ENCODE results near the gene SH3D21. TPM values are rescaled to one million over a fixed set of nuclear protein-coding genes. Genes with fewer than 3 reads are reported as not detected.
A peak's percentile ranks its signal among the peaks of the same experiment; 100 is the strongest.

Gene SH3D21
- total RNA-seq (2014; rRNA removed; shearing (Covaris generic)), result 0.11 and 0.98 TPM in 2 replicates
- 0.39 and 0.87 TPM in 2 replicates for polyA plus RNA-seq (2015; cell fraction: cytosol; rRNA removed)
- 11.5 and 18.9 TPM in 2 replicates for polyA plus RNA-seq (2015; cell fraction: nucleus; rRNA removed)

DNA sequence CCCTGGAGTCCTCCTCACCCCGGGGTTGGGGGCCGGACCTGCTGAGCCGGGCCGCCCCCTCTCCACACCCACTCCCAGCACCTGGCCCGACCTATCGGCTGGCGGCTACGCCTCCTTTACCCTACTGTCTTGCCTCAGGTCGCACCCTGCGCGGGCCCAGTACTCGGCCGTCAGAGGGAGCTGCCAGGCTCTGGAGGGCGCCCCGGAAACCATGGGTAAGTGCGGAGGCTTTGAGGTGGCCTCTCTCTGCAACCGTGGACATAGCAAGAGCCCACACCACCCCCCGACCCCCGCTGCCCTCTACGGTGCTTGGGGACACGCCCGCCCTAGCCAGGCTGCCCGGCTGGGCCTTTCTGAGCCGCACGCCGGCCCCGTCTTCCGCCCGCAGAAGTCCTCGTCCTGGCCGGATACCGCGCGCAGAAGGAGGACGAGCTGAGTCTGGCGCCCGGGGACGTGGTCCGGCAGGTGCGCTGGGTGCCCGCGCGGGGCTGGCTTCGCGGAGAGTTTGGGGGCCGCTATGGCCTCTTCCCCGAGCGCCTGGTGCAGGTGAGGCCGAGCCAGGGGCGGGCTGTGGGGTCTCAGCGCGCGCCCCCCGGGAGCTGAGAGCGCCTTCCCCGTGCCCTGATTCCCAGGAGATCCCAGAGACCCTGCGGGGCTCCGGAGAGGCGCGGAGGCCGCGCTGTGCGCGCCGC is at the start of gene SH3D21:
SH3D21 (plus strand) TSS at position 159 of the 692 bp plus-strand sequence; CDS start at position 212, 53 bp downstream.
- DNase-seq (ENCODE audit: low read depth, low spot score), result no peak
- in situ Hi-C loops (cut with HindIII; ENCODE audit: low pct_unique_long_range_greater_than_20kb, low sequenced_read_pairs), result no loop called here

DNA sequence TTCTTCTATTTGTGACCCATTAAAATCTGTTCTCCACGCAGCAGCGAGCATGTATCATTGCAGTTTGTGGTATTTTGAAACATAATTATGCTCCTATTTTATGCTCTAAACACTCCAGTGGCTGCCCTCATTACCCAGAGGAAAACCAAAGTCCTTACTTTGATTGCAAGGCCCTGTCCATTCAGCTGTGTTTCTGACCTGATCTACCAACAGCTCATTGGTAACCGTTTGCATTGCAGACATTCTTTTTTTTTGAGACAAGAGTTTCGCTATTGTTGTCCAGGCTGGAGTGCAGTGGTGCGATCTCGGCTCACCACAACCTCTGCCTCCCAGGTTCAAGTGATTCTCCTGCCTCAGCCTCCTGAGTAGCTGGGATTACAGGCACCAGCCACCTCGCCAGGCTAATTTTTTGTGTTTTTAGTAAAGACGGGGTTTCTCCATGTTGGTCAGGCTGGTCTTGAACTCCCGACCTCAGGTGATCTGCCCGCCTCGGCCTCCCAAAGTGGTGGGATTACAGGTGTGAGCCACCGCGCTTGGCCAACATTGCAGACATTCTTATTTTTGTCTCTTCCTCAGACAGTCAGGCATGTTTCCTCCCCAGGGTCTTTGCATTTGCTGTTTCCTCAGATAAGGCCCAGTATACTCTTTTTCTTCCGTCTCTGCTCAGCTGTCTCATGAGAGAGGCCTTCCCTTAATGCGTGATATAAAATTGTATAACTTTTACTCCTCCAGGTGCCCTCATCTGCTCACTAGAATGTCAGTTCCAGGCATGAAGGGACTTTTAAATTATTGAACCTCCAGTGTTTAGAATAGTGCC is 49.4 kb upstream of the SH3D21 start:
- in situ Hi-C loops (cut with HindIII; ENCODE audit: low pct_unique_long_range_greater_than_20kb, low sequenced_read_pairs), result no loop called here
- DNase-seq (ENCODE audit: low read depth, low spot score), result no peak

DNA sequence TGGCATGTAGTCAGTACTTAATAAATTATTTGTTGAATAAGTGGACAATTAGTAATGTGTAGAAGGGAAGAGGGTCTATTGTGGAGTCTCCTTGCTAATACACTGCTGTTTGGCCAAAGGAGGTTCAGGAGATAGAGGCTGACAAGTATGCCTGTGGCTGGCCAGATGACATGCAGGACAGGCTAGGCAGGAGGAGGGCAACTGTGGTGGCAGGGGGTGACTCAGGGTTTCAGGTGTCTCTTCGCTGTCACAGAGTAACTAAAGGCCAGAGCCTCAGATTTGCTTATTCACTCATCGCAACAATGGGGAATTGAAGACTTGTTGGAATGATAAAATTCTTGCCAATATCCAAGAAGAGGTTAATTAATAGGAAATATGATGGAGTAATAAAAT is 48.8 kb upstream of the SH3D21 start:
- in situ Hi-C loops (cut with HindIII; ENCODE audit: low pct_unique_long_range_greater_than_20kb, low sequenced_read_pairs), result no loop called here
- no peak for DNase-seq (ENCODE audit: low read depth, low spot score)

DNA sequence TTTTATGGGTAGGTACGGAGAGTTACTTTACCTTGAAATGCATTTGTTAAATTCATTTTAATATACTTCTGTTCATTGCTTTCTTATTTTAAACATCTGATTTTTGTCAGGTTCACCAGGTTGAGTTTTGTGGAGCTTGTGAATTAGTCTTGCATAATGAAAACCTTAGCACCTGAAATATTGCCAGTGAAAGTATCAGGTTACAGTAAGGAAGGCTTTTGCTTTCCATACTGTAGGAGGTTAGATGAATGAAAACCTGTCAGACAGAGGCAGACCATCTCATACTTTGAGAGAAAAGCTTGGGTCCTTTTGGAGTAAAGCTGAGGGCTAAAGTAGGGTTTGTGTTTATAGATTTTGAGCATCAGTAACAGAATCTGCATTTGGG is 47.2 kb upstream of the SH3D21 start:
- in situ Hi-C loops (cut with HindIII; ENCODE audit: low pct_unique_long_range_greater_than_20kb, low sequenced_read_pairs), result no loop called here
- DNase-seq (ENCODE audit: low read depth, low spot score), result no peak

DNA sequence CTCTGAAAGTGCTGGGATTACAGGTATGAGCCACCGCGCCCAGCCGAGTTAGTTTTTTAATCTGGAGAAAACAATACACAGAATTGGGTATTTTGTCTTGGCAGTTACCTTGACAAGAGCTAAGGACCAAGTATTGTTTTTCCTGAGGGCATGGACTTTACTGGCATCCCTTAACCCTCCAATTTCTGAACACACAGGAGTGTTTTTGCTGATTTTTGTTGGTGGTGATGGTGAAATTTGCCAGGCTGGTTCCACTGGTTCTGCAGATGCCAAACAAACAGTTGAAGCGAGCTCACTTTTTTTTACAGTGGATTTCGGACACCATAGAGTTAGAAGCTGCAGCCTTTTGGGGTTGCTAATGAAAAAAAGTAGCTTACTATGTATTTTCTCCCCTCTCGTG is 37.2 kb upstream of the SH3D21 start:
- in situ Hi-C loops (cut with HindIII; ENCODE audit: low pct_unique_long_range_greater_than_20kb, low sequenced_read_pairs), result no loop called here
- no peak for DNase-seq (ENCODE audit: low read depth, low spot score)

DNA sequence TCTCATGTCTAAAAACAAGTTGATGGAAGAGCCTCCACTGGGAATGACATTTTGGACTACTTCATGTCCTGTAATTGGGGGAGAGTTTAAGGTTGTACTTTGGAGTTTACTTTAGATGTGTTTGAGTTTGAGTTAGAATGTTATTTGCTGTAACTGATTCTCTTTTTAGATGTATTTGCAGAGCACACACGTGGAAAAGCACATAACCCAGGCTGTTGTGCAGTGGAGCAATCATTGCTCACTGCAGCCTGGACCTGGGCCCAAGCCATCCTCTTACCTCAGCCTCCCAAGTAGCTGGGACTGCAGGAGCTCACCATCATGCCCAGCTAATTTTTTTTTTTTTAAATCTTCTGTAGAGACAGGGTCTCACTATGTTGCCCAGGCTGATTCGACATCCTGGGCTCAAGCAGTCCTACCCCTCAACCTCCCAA is 36.7 kb upstream of the SH3D21 start:
- DNase-seq (ENCODE audit: low read depth, low spot score), result no peak
- in situ Hi-C loops (cut with HindIII; ENCODE audit: low pct_unique_long_range_greater_than_20kb, low sequenced_read_pairs), result no loop called here

DNA sequence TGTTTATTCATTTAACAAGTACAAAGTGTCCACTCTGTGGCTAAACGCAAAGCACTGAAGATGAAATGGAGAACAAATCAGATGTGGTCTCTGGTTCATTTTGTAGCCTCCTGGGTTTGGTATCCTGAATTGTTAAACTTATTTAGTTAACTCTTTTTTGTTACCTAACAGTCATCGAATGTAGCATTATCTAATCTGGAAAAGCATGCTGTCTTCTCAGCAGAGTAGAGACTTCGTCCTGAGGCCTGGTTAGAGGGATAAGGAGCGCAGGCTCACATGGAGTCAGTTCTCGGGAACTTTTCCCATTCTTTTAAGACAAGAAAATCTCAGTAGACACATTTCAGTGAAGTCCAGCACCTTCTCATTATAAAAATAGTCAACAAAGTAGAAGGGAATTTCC is 33.1 kb upstream of the SH3D21 start:
- in situ Hi-C loops (cut with HindIII; ENCODE audit: low pct_unique_long_range_greater_than_20kb, low sequenced_read_pairs), result no loop called here
- no peak for DNase-seq (ENCODE audit: low read depth, low spot score)

DNA sequence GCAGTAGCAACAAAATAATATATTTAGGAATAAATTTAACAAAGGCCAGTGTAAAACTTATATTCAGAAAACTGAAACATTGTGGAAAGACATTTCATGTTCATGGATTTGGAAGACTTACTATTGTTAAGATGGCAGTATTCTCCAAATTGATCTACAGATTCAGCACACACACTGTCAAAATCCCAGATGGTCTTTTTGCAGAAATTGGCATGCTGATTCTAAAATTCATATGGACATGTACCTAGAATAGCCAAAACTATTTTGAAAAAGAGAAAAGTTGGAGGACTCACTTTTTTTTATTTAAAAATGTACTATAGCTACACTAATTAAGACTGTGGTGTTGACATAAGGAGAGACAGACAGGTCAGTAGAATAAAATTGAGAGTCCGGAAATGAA is 32.0 kb upstream of the SH3D21 start:
- DNase-seq (ENCODE audit: low read depth, low spot score), result no peak
- in situ Hi-C loops (cut with HindIII; ENCODE audit: low pct_unique_long_range_greater_than_20kb, low sequenced_read_pairs), result no loop called here

DNA sequence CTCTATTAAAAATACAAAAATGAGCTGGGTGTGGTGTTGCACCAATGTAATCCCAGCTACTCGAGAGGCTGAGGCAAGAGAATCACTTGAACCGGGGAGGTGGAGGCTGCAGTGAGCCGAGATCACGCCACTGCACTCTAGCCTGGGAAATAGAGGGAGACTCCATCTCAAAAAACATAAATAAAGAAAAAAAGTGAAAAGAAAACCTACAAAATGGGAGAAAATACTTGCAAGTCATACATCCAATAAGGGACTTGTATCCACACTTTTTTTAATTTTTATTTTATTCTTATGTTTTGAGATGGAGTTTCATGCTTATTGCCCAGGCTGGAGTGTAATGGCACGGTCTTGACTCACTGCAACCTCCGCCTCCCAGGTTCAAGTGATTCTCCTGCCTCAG is 29.5 kb upstream of the SH3D21 start:
- DNase-seq (ENCODE audit: low read depth, low spot score), result no peak
- in situ Hi-C loops (cut with HindIII; ENCODE audit: low pct_unique_long_range_greater_than_20kb, low sequenced_read_pairs), result no loop called here

DNA sequence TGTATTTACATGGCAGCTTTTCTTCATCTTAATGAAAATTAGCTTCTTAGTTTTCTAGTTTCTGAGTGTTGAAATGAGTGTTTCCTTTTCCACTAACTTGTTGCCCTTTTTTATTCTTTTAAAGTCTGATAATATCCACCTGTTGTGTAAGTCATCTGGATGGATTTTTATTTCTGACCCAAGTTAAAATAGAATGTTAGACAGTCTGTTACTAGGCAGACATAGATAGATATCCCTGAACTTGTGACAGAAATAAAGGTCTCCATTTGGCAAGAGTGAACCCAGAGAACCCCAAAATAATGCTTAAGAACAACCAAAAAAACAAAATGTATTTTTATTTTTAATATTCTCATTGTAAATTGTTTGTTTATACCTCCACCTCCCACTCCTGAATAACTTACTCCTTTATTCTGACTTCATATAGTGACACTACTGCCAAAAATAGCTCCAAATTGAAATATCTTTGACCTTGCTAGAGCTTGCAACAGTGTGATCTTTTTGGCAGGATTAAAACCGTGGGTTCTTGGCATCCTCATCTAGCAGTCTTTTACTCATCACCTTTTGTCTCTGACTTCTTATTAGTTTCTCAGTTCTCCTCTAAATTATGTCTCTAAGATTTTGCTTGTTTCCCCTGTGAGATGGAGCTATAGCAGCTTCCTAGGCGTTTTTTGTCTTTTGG is 26.9 kb upstream of the SH3D21 start:
- no peak for DNase-seq (ENCODE audit: low read depth, low spot score)
- in situ Hi-C loops (cut with HindIII; ENCODE audit: low pct_unique_long_range_greater_than_20kb, low sequenced_read_pairs), result no loop called here

DNA sequence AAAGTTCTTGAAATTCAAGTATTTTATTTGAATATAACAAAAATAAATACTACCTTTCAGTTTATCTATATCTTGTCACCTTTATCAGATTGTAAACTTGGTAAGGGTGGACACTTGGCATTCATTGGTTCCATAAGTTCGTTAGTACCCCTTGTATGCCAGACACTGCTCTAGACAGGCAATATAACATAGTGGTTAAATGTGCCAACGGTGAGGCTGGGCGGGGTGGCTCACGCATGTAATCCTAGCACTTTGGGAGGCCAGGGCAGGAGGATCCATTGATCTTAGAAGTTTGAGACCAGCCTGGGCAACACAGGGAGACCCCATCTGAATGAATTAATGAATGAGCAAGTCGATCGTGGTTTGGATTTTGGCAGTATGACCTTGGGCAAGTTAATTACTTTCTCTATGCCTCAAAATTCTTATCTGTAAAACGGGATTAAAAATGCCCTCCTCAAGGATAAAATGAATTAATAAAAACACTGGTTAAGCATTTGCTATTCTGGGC is 26.3 kb upstream of the SH3D21 start:
- no peak for DNase-seq (ENCODE audit: low read depth, low spot score)
- in situ Hi-C loops (cut with HindIII; ENCODE audit: low pct_unique_long_range_greater_than_20kb, low sequenced_read_pairs), result no loop called here

DNA sequence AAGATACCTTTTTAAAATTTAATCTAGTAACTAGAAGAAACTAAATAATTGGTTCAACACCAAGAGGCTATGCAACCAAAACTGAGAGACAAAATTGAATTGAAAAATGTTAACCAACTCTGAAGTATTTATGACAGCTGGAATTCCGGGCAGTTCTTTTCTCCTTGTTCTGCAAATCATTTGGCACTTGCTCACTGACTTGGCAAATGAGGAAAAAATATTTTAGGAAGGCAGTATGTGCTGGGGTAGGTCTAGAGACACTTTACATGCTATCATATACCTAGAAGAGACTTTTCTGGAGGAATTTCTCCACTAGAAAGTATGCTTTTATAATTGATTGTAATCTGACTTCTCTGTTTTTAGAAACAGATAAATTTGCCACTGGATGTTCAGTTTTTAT is 22.1 kb upstream of the SH3D21 start:
- no peak for DNase-seq (ENCODE audit: low read depth, low spot score)
- in situ Hi-C loops (cut with HindIII; ENCODE audit: low pct_unique_long_range_greater_than_20kb, low sequenced_read_pairs), result no loop called here

DNA sequence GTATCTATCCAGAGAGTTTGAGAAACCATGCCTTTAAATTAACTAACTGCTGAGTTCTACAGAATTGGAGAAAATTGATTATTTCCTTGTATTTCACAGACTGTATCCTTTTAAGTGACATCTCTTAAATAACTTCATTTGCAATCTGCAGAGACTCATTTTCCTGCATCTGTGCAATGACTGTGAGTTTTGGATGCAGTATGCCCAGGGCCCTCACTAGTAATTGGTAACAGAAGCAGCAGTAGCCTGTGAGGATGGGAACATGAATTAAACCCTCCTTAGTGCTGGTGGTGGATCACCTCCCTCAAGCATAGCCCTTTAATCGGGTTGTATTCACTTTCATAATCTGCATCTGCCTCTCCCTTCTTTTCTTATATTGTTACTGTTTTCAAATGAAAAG is 21.7 kb upstream of the SH3D21 start:
- in situ Hi-C loops (cut with HindIII; ENCODE audit: low pct_unique_long_range_greater_than_20kb, low sequenced_read_pairs), result no loop called here
- DNase-seq (ENCODE audit: low read depth, low spot score), result no peak

DNA sequence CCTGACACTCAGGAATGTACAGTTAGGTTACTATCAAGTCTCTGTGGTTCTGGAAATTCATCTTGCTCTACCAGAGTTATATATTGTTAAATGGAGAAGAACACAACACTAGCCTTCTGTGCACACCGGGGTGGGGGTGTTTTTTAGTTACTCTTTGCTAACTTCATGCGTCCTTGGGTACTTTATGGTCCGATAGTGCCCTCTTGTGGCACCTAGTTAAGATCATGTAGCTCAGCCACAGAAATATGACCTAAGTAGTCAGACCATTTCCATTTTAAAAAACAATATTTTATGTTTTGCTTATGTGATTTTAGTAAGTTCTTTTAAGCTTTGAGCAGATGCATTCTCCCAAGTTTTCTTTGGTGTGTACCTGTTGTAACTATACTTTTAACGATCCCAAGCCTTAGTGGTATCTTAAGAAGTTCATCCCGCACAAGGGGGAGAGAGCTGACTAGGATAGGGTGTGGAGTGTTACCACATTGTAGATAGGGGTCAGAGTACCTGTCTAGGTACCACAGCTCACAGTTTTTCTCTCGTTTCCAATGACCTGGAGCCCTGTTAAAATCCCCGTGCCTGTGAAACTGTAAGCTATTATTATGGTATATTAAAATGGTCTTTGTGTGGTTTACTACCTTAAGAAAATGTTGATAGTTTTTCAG is 20.6 kb upstream of the SH3D21 start:
- in situ Hi-C loops (cut with HindIII; ENCODE audit: low pct_unique_long_range_greater_than_20kb, low sequenced_read_pairs), result no loop called here
- peak; percentile 86 for DNase-seq (ENCODE audit: low read depth, low spot score)

DNA sequence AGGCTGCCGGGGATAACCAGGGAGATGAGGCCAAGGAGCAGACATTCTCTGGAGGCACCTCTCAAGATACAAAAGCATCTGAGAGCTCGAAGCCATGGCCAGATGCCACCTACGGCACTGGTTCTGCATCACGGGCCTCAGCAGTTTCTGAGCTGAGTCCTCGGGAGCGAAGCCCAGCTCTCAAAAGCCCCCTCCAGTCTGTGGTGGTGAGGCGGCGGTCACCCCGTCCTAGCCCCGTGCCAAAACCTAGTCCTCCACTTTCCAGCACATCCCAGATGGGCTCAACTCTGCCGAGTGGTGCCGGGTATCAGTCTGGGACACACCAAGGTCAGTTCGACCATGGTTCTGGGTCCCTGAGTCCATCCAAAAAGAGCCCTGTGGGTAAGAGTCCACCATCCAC is 19.4 kb upstream of the SH3D21 start:
- in situ Hi-C loops (cut with HindIII; ENCODE audit: low pct_unique_long_range_greater_than_20kb, low sequenced_read_pairs), result no loop called here
- DNase-seq (ENCODE audit: low read depth, low spot score), result no peak

DNA sequence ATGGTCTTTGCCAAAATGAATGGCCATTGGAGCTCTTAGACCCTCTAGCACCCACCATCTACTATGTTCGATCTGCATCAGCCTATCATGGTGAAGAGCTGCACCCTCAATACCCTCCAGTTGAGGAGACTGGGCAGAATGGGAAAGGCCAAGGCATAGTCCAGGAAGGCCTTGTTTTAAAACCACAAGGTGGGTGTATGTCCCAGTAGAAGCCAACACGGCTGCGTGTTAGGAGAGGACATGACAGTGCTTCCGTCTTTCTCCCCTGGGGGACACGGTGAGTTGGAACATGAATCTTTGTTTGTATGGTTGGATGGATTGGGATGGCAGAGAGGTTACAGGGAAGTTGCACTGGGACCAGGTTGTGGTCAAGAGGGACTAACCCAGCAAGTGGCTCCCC is 18.6 kb upstream of the SH3D21 start:
- DNase-seq (ENCODE audit: low read depth, low spot score), result no peak
- in situ Hi-C loops (cut with HindIII; ENCODE audit: low pct_unique_long_range_greater_than_20kb, low sequenced_read_pairs), result no loop called here

DNA sequence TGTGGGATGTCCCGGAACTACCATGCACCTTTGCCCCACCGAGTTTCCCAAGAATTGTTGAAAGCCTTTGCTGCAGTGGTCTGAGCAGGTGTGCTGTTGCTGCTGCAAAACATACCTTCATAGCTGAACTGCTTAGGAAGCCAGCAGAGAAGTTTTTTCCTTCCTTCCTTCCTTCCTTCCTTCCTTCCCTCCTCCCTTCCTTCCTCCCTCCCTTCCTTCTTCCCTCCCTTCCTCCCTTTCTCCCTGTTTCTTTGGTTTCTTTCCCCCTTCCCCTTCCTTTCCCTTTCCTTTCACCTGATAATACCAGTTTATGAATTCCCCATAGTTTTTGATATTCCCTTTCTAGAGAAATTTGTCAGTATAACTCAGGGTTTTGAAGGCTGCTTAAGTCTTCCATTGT is 10.8 kb upstream of the SH3D21 start:
- in situ Hi-C loops (cut with HindIII; ENCODE audit: low pct_unique_long_range_greater_than_20kb, low sequenced_read_pairs), result no loop called here
- DNase-seq (ENCODE audit: low read depth, low spot score), result no peak

DNA sequence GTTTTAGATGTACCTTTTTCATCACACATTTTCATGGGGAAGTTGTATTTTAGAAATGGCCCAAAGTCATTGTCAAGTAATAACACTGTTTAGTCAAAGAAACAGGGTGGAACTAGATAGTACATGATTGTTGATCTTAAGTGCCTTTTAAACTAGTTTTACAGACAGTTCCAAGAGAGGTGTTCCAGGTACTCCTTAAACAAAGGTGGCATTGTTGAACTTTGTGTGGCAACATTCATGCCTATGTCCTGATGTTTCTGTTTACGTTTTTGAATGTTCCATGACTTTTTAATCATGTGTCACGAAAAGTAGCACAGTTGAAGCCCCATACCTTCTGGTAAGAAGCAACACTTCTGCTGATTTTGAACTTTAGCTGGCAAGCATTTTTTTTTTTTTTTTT is 9.1 kb upstream of the SH3D21 start:
- in situ Hi-C loops (cut with HindIII; ENCODE audit: low pct_unique_long_range_greater_than_20kb, low sequenced_read_pairs), result no loop called here
- DNase-seq (ENCODE audit: low read depth, low spot score), result no peak
